GM12864 (cell line): Measurements from ENCODE around the gene RASSF1.

ENCODE experiments used
- DNase-seq: peaks from one replicate; pipeline ENCODE4 v3.0.0-alpha.2; 2011; ENCODE audit warnings: low read depth
- H3K4me3 ChIP-seq: 2 replicates; pipeline ENCODE4 v1.5.1; 2011; ENCODE audit warnings: mild to moderate bottlenecking, low read depth, low read length, control low read depth
- TF ChIP-seq, protein P1 (sequence below): IDR thresholded peaks from 2 replicates; pipeline ENCODE4 v1.5.1; 2011; ENCODE audit warnings: low read depth, mild to moderate bottlenecking, moderate library complexity, low read length, control low read depth, inconsistent platforms; ENCODE audit errors: missing control alignments

Gene RASSF1

DNA sequence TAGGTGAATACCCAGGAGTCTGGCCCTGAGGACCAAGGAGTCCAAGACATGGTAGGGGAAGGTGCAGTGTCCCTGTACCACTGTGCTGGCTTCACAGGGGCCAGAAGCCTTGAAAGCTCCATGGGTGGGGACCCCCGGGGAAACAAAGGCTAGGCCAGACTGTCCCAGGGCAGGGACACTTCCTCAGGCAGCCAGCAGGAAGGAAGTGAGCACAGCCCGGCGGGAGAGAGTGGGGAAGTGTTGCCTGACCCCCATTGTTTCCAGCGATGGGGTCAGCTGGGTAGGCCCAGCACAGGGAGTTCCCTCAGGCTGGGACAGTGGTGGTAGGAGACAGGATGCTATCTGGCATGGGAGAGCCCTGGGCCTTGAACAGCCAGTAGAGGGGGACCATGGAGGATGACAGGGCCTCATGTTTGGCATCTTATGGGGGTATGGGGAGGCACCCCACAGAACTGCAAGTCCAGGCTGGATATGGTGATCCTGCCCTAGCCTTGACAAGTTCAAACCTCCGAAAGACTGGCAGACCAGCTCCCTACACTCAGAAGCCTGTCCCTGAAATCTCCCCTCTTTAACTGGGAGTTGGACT lies 16.9 kb downstream of the RASSF1 start:
- TF ChIP-seq, protein P1, sequence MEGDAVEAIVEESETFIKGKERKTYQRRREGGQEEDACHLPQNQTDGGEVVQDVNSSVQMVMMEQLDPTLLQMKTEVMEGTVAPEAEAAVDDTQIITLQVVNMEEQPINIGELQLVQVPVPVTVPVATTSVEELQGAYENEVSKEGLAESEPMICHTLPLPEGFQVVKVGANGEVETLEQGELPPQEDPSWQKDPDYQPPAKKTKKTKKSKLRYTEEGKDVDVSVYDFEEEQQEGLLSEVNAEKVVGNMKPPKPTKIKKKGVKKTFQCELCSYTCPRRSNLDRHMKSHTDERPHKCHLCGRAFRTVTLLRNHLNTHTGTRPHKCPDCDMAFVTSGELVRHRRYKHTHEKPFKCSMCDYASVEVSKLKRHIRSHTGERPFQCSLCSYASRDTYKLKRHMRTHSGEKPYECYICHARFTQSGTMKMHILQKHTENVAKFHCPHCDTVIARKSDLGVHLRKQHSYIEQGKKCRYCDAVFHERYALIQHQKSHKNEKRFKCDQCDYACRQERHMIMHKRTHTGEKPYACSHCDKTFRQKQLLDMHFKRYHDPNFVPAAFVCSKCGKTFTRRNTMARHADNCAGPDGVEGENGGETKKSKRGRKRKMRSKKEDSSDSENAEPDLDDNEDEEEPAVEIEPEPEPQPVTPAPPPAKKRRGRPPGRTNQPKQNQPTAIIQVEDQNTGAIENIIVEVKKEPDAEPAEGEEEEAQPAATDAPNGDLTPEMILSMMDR: no peak
- no peak overlapping the region for H3K4me3 ChIP-seq
- DNase-seq: no peak

DNA sequence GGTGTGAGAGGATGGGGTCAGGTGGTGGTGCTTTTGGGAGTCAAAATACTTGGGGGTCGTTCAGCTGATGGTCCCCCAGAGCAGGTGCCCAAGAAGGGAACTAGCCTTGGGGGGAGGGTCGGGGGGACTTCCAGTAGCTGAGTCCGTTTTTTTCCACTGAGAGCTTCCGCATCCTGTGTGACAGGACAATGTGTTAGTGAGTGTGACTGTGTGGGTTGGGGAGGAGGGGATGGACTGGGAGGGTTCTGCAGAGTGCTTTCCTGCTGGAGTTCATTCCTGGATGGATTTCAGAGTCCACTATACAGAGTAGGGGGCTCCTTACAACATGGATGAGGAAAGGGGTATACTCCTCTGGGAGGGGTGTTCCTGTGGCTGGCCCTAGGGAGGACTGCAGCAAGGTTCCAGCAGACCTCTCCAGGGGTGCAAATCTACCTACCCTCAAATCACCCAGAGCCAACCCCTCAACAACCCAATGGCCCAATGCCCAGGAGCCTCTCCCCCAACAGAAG lies 17.5 kb downstream of the RASSF1 start:
- no peak for DNase-seq
- no peak overlapping the region for H3K4me3 ChIP-seq
- TF ChIP-seq, protein P1: no peak

DNA sequence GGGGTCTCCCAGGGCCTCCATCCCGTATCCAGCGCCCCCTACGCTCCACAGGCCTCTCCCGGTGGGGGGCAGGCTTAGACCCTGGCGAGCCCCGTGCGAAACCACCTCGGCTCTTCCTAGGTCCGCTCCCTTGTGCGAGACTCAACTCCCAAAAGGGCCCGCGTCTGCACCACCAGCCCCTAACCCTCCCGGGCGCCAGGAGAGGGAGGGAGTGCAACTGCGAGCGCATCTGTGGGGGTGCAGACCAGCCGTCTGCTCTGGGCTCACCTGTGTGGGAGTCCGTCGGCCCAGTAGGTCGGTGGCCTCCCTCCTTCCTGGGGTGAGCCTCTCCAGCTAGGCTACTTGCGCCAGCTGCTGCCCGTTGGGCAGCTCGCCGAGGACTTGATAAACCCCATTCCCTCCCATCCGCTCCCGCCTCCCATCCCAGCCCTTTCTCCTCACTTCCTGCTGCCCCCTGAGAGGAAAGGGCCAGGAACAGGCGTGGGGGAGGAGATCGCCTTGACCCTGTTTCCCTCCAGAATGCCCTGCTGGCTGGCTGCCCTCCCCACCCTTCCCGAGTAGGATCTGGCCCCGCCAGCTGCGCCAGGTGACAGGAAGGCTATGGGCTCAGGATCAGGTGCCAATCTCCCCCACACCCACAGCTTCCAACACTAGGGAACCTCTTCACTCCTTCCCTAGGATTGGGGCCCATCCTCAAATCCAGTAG lies 18.1 kb downstream of the RASSF1 start, which contains the start of gene HYAL2:
Gene HYAL2 (minus strand): TSS at position 360 of the 706 bp plus-strand sequence. CDS start 2,256 bp downstream, outside the sequence.
- no peak for DNase-seq
- peak within 1 kb of the TSS; percentile 61 for H3K4me3 ChIP-seq
- TF ChIP-seq, protein P1: no peak

DNA sequence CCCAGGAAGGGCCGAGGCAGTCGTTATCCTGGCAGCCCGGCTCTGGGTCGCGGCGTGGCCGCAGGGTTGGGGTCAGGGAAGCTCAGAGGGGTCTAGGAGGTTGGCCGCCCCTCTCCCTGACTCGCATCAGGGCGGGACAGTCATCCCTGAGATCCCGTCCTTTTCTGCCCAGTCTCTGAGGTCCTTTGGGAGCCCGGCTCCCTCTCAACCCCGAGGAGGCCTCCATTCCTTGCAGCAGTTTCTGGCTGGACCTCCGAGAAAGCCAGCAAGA lies 18.6 kb downstream of the RASSF1 start:
- peak overlapping the region; percentile 61 for H3K4me3 ChIP-seq
- no peak for DNase-seq
- TF ChIP-seq, protein P1: no peak

DNA sequence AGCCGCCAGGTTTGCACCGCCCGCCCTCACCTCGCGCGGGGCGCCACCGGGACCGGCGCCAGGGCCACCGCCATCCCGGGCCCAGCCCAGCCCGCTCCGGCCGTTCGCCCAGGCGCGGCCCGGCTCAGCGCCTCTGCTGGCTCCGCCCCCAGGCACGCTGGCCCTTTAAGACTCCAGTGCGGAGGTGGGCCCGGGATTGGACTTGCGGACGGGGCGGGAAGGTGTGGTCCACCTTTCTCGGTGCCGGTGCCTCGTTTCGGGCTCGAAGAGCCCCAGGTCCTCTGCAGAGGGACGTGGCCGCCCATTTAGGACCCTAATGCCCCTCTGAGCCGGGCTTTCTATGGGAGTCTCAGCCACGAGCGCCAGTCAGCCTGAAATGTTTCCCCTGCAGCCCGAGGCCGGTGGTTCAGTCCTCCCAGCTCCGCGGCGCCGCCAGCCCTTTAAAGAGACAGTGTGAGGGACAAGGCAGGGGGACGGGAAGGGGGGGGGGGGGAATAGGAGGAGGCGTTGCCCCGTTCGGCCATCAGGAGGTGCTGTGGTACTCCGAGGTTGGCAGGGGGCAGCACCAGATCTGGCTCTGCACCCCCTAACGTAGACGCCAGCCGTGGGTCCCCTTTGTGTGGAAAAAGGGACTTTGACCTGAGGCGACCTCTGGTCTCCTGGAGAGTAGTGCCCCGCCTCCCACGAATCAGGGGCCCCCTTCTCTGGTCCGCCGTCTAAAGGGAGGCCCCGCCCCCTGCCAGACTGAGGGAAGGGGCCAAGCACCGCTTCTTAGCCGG lies 19.1 kb downstream of the RASSF1 start:
- no peak for DNase-seq

DNA sequence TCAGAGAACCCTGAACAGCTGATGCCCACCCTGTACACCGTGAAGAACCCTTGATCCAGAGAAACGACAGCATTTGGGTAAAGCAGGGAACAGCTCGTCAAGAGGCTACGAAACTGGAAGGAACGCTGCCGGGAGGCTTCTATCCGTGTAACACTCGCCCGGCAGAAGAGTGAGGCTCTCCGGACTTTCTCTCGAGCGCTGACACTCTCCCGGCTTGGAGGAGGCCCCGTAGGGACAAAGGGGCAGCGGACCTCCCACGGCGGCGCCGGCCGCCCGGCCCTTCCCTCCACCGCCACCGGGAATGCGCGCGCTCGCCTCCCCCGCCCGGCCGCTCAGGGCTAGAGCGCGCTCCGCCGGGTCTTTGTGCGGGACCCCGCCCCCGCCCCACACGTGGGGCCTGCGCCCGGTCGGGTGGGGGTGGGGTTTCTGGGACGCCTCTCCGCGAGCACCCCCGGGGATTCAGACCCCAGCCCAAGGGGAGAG lies 19.7 kb downstream of the RASSF1 start:
- TF ChIP-seq, protein P1: no peak

More for the DNA sequence above, 19.1 kb downstream of the RASSF1 start:
- H3K4me3 ChIP-seq: peak overlapping the region; percentile 61
- TF ChIP-seq, protein P1: peak; percentile 60

More for the DNA sequence above, 19.7 kb downstream of the RASSF1 start:
- no peak for DNase-seq
- peak overlapping the region; percentile 61 for H3K4me3 ChIP-seq
